Measurements from ENCODE around the gene CUEDC2.

DNA sequence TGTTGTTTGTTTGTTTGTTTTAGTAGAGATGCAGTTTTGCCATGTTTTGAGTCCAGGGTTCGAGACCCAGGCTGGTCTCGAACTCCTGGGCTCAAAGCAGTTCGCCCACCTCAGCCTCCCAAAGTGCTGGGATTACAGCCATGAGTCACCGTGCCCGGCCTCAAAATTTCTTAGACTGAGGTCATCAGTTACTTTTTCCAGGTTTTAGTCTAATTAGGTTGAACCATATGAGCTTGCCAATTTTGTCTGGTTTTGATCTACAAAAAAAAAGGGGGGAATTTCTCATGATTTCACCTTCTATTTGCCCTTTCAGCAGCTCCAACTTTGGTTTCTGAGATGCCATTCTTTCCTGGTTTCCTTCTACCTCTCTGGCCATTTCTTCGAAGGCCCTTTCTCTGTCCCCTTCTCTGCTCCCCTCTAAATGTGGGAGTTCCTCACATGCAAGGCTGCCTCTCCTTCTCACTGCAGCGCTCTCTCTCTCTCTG is 5.5 kb downstream of the CUEDC2 start:
- TF ChIP-seq, protein P1, sequence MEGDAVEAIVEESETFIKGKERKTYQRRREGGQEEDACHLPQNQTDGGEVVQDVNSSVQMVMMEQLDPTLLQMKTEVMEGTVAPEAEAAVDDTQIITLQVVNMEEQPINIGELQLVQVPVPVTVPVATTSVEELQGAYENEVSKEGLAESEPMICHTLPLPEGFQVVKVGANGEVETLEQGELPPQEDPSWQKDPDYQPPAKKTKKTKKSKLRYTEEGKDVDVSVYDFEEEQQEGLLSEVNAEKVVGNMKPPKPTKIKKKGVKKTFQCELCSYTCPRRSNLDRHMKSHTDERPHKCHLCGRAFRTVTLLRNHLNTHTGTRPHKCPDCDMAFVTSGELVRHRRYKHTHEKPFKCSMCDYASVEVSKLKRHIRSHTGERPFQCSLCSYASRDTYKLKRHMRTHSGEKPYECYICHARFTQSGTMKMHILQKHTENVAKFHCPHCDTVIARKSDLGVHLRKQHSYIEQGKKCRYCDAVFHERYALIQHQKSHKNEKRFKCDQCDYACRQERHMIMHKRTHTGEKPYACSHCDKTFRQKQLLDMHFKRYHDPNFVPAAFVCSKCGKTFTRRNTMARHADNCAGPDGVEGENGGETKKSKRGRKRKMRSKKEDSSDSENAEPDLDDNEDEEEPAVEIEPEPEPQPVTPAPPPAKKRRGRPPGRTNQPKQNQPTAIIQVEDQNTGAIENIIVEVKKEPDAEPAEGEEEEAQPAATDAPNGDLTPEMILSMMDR (IDR thresholded peaks at IDR 0.05), result no peak
- TF ChIP-seq POLR2A (IDR thresholded peaks at IDR 0.05) (no peak), POLR2AphosphoS5 (IDR thresholded peaks at IDR 0.05) (no peak), EP300 (IDR thresholded peaks at IDR 0.05; ENCODE audit: low read depth) (no peak)

Data from transverse colon (tissue), 4 donors.